GM21526 (cell line): ENCODE measurements around the gene SP5.
"Not testable (repeated sequence)": the region's sequence is repeated elsewhere in the genome, so short reads cannot be mapped to it uniquely, and the experiment has no call there.

Experiments used
- ATAC-seq: cut with Tn5 transposase; IDR thresholded peaks from one replicate; pipeline ENCODE4 v1.9.1; 2021; ENCODE audit warnings: moderate library complexity; ENCODE audit not compliant: unreplicated experiment, low FRiP score

Gene SP5

DNA sequence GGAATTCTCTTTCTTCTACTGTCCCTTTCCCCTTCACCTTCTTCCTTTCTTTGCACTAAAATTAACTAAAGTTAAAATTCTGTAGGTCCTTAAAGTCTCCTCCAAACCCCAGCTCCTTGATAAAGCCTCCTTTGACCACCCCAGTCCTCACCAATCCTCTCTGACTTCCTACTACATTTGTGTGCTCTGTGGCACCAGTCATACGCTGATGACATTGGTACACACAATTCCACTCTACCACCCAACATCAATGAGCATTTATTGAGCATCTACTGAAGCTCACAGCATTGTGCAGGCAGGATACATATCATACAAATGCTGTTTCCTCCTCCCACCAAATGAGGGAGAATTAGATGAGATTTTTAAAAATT is 4.5 kb upstream of the SP5 start:
- no peak for ATAC-seq

GRCh38 chr2:170711196-170711773 is 3.9 kb upstream of the SP5 start:
- ATAC-seq = no peak

DNA sequence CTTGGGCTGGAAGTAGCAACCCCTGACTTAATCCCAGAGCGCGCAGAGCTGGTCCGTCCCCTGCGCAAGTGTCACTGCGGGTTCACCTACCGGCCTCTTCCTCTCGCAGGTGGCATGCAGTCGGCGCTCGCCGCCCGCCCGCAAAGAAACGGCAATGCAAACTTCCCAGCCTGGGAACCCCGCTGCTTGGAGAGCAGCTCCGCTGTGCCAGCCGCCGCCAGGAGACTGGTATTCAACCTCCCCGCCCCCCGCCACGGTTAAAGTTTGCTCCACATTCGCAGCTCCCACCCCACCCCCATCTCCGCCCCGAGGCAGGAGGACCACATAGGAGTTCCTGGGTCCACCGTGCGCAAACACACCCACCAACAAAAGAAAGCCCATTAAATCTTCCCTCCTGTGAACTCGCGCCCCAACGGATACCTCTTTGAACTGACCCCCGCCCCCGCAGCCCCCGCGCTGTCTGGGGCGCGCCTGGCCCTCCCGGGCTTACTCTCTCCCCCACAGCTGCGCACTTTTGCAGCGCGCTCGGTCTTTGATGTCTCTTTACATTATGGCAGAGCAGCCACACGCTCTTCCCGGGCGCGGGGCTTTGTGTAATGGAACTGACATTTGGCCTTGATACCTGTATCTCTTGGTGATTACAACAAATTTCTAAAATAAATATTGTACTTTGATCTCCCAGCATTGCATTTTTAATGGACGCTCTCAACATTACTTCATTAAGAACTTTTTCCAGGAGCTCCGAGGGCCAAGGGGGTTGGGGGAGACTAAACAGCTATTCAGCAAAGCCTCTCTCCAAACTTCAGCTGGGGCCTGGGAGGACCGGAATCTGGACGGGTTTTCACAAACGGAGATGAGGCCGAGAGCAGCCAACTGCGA is 3.1 kb upstream of the SP5 start:
- no peak for ATAC-seq

- no peak for ATAC-seq
These were observed 2.2 kb upstream of the SP5 start for GRCh38 chr2:170712653-170713542.

DNA sequence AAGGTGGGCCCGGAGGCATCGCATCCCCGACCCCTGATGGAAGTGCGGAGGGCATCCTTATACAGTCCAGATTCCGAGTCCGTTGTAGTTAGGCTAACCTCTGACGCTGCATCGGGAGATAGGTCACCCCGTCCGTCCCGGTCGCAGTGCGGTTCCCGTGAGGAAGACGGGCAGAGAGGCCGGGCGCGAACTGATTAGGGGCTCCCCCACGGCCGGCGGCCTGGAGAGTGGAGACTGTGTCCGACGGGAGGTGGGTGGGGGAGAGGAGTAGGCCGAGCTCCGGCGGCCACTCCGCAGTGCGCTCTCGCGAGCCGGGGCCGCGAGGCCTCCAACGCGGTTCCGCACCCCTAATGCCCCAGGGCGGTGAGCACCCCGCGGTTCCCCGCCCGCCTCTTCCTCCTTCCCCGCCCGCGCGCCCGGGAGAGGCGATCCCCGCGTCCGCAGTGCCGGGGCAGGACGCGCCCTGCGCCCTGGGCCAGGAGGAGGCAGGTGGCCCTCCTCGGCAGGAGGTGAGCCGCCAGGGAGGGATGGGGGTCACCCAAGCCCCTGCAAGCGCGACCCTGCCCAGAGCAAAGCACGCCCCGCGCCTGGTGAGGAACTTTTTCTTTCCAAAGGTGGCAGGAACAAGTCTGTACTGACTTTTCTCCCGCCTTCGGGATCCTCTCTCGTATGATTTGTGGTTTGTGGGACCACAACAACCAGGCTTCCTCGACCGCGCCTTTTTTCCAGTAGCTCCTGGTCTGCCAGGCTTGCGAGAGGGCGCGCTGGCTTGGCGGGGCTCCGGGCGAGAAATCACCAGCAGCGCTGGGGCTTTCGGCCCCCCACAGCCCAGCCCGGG is 1.4 kb upstream of the SP5 start:
- no peak for ATAC-seq

GRCh38 chr2:170714381-170715061 is 616 bp upstream of the SP5 start:
- ATAC-seq = no peak

GRCh38 chr2:170715932-170716777 is 1.0 kb downstream of the SP5 start:
- no peak for ATAC-seq

GRCh38 chr2:170716851-170717598 is 1.9 kb downstream of the SP5 start:
- no peak for ATAC-seq

GRCh38 chr2:170717599-170717963 is 2.4 kb downstream of the SP5 start:
- no peak for ATAC-seq

DNA sequence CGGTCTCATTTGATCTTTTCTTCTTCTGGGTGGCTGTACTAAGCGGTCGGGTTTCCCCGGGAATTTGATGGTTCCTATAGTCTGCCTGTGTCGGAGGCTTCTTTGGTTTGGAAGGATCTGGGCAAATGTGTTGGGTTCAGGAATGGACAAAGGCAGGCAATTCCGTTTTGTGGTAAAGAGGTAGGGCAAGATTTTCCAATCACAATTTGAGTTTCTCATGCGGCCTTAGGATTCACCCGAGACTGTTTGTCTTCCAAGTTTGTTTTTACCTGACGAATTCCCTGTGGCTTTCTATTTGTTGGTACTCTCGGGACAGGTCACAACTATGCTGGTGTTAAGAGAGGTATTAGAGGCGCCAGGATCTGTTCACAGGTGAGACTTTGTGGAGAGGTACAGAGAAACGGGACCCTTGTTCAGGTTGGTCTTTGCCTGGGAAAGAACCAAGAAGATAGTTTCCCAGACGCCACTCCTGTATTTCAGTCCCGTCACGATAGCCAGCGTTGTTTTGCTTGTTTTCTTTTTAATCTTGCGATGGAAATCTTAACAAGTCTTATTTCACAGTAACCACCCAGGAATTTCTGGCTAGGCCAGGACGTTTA is 3.0 kb downstream of the SP5 start:
- ATAC-seq = no peak

DNA sequence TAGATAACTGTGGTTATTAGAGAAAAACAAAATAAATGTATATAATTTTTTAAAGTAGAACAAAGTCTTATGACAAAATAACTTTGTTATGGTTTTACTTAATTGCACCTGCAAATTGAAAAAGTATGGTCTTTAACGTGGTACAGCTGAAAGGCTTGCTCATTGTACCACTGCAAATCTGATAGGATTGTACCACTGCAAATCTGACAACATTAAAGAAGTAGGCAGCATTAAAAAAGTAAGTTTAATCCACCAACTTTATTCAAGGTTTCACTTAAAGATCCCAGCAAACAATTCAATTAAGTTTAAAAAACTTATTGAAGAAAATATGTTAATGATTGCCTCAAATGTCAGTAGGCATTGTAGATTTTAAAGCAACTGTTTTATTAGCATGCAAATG is 4.7 kb downstream of the SP5 start:
- ATAC-seq = no peak

DNA sequence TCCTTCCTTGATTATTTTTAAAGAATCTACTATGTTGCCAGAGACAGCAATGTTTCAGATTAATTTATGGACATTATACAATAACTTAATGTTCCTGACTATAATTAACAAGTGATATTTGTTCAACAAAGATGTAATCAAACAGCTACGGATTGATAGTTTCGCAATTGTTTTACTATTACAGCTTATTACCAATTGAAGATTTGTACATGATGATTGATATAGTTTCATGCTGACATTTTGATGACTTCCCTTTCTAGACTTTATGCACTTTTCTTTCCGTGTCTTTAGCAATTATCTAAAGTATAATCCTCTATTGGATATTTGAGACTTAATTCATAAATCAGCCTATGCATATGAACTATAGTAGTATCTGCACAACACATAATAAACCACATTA is 6.5 kb downstream of the SP5 start:
- no peak for ATAC-seq

- ATAC-seq = no peak
These were observed 7.2 kb downstream of the SP5 start for GRCh38 chr2:170722301-170722700.

GRCh38 chr2:170723446-170723958 is 8.4 kb downstream of the SP5 start:
- ATAC-seq = no peak

- no peak for ATAC-seq
These were observed 18.9 kb downstream of the SP5 start for GRCh38 chr2:170733798-170734600.

GRCh38 chr2:170734601-170735000 is 19.5 kb downstream of the SP5 start:
- not testable (repeated sequence) for ATAC-seq

DNA sequence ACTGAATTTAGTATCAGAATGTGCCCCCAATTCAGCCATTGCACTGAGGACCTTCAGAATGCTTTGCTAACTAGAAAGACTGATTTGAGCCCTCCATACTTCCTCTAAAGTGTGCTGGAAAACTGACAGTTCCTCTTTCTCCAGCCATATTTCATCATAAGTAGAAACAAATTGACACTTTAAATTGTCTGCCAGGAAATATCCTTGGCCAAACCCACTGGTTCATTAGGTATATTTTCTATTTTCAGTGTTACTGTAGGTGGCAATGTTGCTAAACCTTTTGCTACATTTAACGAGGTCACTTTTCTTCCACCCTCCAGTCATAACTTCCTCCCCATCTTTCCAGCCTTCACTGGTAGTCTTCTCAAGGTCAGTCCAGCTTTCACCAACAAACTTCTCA is 21.5 kb downstream of the SP5 start:
- no peak for ATAC-seq
